ENCODE results near the gene FUBP1. TPM values are rescaled to one million over a fixed set of nuclear protein-coding genes. Genes with fewer than 3 reads are reported as not detected.

FUBP1 gene, protein sequence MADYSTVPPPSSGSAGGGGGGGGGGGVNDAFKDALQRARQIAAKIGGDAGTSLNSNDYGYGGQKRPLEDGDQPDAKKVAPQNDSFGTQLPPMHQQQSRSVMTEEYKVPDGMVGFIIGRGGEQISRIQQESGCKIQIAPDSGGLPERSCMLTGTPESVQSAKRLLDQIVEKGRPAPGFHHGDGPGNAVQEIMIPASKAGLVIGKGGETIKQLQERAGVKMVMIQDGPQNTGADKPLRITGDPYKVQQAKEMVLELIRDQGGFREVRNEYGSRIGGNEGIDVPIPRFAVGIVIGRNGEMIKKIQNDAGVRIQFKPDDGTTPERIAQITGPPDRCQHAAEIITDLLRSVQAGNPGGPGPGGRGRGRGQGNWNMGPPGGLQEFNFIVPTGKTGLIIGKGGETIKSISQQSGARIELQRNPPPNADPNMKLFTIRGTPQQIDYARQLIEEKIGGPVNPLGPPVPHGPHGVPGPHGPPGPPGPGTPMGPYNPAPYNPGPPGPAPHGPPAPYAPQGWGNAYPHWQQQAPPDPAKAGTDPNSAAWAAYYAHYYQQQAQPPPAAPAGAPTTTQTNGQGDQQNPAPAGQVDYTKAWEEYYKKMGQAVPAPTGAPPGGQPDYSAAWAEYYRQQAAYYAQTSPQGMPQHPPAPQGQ
- total RNA-seq, result 102 and 104 TPM in 2 replicates

DNA sequence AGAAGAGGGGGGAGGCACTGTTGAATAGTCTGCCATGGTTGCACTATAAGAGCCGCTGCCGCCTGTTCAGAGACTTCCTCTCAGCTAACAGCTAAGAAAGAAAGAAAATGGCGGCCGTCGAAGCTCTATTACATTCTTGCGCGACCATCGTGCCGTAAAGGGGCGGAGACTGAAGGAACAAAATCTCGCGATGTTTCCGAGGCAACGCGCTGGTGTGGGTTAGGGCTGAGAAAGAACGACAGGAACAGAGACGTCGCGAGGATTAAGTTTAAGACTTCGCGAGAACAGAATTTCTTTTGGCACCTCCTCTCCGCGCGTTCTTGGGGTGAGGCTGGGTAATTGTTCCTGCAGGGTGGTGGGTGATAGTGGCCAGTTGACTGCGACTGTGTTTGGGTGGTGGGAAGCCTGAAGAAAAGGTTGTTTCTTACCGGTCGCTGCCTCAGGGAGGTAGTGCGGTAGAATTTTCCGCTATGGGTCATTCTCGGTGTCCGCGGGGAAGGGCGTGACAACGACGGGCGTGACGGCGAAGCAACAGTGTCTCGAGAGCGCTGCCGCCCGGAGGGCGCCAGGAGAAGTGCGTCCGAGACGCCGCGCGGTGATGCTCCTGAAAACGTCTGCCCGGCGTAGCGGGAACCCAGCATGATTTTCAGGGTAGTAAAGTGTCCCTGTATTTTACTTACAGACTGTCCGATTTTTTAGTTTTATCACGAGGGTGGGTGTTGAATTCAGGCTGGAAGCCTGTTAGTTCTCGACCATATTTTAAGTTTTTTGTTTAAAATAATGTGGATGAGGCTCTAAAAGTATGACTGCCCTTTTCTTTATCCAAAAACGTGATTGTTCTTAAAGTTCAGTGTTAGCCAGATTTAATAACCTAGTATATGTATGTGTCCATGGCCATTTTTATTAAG is at the start of gene FUBP1:
Gene FUBP1 (minus strand): TSS at position 104 of the 908 bp plus-strand sequence. CDS start 68 bp downstream, at position 36.

DNA sequence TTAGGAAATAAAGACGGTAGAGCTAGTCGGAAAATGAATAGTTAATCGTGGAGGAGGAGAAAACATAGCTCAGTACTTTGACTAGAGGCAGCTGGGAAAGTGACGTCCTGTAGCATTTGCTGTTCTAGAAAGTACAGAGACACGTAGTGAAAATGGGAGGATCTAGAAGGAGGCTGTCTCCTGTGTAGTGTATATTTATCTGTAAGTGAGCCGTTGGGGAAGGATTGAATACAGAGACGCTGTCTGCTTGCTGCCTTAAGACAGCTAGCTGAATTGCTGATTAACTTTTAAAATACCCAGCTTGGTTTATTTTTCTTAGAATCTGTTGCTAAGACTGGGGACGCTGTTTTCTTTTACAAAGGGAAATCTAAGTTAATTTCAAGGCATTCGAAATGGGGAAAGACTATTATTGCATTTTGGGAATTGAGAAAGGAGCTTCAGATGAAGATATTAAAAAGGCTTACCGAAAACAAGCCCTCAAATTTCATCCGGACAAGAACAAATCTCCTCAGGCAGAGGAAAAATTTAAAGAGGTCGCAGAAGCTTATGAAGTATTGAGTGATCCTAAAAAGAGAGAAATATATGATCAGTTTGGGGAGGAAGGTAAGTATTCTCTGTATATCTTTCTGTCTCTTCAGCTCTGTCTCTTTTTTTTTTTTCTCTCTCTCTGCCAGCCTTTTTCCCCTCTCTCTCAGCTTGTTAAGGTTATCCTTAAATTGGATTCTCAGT is 26.0 kb upstream of the FUBP1 start, which contains the start of gene DNAJB4:
Gene DNAJB4 (plus strand): TSS at position 221 of the 729 bp plus-strand sequence. CDS start 172 bp downstream, at position 393.

Small RNA genes within 50 kb of the gene (small RNA-seq; reads per million reads assigned to genes)
- gene AC103591.3, result 7.5 reads per million, percentile 94 among the genes with 10 or more reads in this experiment

Other genes starting within 250 kb of the FUBP1 start
- gene USP33, start 219.2 kb downstream of the FUBP1 start, total RNA-seq, result 51.4 and 57.7 TPM in 2 replicates
- gene MIGA1, start 199.4 kb downstream of the FUBP1 start, total RNA-seq, result 13.9 and 16.1 TPM in 2 replicates
- 0.39 and 0.65 TPM in 2 replicates for gene NEXN, start 90.4 kb downstream of the FUBP1 start, total RNA-seq
- gene DNAJB4, start 25.9 kb upstream of the FUBP1 start, total RNA-seq, result 65.2 and 97.8 TPM in 2 replicates
- gene GIPC2, start 66.9 kb upstream of the FUBP1 start, total RNA-seq, result 2.0 and 3.8 TPM in 2 replicates